SK-N-MC (cell line): ENCODE measurements around the gene SENP2.

ENCODE experiments used
- DNase-seq: peaks from one replicate; pipeline ENCODE4 v3.0.0-alpha.2; 2011; ENCODE audit warnings: low read depth, low spot score
- H3K27ac ChIP-seq: fragments of 200-600 bp; sonication (generic); 2 replicates; pipeline ENCODE4 v1.5.1; 2016; ENCODE audit warnings: mixed run types
- H3K36me3 ChIP-seq: fragments of 200-600 bp; sonication (generic); 2 replicates; pipeline ENCODE4 v1.6.1; 2017; ENCODE audit warnings: antibody characterized with exemption, low read length, mixed read lengths; ENCODE audit not compliant: insufficient read depth
- H3K4me3 ChIP-seq: fragments of 200-600 bp; sonication (generic); 2 replicates; pipeline ENCODE4 v1.5.1; 2016
- H3K9ac ChIP-seq: fragments of 200-600 bp; sonication (generic); 2 replicates; pipeline ENCODE4 v1.8.0; 2017; ENCODE audit warnings: mixed run types, mixed read lengths; ENCODE audit not compliant: insufficient read length
- H3K9me3 ChIP-seq: fragments of 200-600 bp; sonication (generic); 2 replicates; pipeline ENCODE4 v1.6.1; 2017; ENCODE audit warnings: low read depth, mild to moderate bottlenecking, antibody characterized with exemption, low read length, moderate library complexity, mixed read lengths
- EZH2 ChIP-seq: fragments of 200-600 bp; sonication (generic); IDR thresholded peaks from one replicate; pipeline ENCODE4 v1.6.1; 2017; ENCODE audit warnings: antibody characterized with exemption
- FOXP2 ChIP-seq: optimal IDR thresholded peaks from 2 replicates; pipeline ENCODE3; 2011; ENCODE audit warnings: mild to moderate bottlenecking, moderate library complexity; ENCODE audit not compliant: insufficient read depth; ENCODE audit errors: extremely low read length, control extremely low read depth
- POLR2AphosphoS5 ChIP-seq: IDR thresholded peaks from 2 replicates; pipeline ENCODE4 v1.6.1; 2012; ENCODE audit warnings: mild to moderate bottlenecking, low read depth, low read length, borderline replicate concordance

Gene SENP2

DNA sequence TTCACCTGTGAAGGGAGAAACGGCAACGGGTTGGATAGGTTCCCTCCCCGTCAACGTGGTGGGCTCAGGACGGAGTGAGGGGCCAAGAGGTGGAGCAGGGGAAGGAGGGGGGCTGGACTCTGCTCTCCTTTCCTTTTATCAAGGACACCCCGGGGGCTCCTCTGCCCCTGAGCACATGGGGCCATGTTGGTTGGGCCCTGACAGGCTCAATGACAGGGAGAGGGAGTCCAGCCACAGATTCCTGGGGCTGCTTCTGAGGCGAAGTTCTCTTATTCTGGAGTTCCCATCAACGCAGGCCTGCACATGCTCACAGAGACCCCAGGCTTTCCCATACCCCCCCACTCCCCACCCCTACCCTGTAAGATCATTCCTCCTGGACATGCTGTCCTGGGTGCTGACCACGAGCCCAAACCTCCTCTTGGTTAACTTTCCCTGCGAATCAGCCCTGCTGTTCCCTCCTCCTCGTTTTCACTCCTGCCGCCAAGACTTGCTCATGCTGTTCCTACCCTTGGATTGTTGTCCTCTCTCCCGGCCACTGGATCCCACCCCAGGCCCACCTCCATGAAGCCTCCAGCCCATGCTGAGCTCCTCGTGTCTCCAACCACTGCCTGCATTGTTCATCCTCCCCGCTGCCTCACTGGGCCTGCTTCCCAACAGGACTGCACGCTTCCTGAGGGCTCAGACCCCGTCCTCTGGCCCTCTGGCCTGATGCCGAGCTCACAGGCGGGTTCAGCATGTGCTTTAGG lies 61.2 kb downstream of the SENP2 start:
- no peak for DNase-seq
- no peaks in the 10 kb centered on the region for H3K9me3 ChIP-seq
- H3K27ac ChIP-seq = no peak overlapping the region
- no peak for TF ChIP-seq EZH2
- no peak for TF ChIP-seq FOXP2
- no peak for TF ChIP-seq POLR2AphosphoS5
- H3K4me3 ChIP-seq = no peak overlapping the region
- no peak overlapping the region for H3K9ac ChIP-seq
- peaks cover 80% of the 10 kb centered on the region for H3K36me3 ChIP-seq

DNA sequence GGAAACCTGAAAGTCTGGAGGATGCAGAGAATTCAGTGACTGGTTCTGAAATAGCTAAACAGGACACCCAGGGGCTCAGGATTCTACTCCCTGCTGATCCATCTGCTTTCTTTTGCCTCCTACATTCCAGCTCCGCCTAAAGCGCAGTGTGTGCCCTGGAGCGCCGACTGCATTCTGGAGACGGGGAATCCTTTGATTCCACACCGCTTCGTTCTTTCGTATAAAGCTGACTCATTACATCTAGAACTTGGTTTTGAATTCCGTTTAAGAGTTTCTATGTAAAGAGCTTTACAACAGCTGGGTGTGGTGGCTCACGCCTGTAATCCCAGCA lies 61.8 kb downstream of the SENP2 start:
- TF ChIP-seq POLR2AphosphoS5 (no peak), EZH2 (no peak), FOXP2 (no peak)
- H3K36me3 ChIP-seq = peaks cover 84% of the 10 kb centered on the region
- no peaks in the 10 kb centered on the region for H3K9me3 ChIP-seq
- no peak overlapping the region for H3K27ac ChIP-seq
- no peak overlapping the region for H3K4me3 ChIP-seq
- H3K9ac ChIP-seq = no peak overlapping the region
- DNase-seq = no peak

DNA sequence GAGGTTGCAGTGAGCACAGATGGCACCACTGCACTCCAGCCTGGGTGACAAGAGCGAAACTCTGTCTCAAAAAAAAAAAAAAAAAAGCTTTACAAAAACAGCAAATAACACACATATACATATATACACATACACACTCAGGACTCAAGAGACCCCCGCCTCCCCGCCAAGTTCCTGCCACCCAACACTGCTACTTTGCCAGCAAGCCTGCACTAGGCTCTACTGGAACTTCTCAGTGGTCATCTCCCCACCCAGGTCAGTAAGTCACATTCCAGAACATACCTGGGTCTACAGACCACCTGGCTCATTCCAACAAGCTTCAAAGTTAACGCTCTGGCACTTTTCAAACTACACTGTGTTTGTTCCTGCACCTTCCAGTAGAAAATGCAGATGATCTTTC lies 62.3 kb downstream of the SENP2 start:
- peaks cover 85% of the 10 kb centered on the region for H3K36me3 ChIP-seq

DNA sequence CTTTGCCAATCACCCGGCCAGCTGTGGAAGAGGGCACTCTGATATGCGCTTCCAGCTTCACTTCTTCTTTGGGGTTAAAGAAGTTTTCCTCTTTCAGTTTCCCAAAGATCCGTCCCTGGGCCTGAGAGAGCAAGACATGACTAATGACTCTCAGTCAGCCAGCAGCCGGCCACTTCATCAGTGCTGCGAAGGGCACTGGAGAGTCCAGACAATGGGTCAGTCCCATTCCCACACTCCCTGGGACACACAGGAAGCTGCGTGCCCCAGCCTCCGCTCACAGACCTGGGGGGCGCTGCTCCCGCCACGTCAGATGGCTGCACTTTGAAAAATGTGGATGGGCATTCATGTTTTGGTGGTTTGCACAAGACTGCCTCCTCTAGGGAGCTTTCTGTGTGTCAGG lies 63.3 kb downstream of the SENP2 start:
- Histone ChIP-seq H3K9ac (no peak overlapping the region), H3K36me3 (peaks cover 94% of the 10 kb centered on the region), H3K27ac (no peak overlapping the region), H3K4me3 (no peak overlapping the region), H3K9me3 (no peaks in the 10 kb centered on the region)
- TF ChIP-seq EZH2 (no peak), FOXP2 (no peak), POLR2AphosphoS5 (no peak)
- no peak for DNase-seq

More for the DNA sequence above, 62.3 kb downstream of the SENP2 start:
- TF ChIP-seq POLR2AphosphoS5 = no peak
- TF ChIP-seq EZH2 = no peak
- no peak for TF ChIP-seq FOXP2
- Histone ChIP-seq H3K9me3 (no peaks in the 10 kb centered on the region), H3K4me3 (no peak overlapping the region), H3K27ac (no peak overlapping the region), H3K9ac (no peak overlapping the region)
- DNase-seq = no peak

DNA sequence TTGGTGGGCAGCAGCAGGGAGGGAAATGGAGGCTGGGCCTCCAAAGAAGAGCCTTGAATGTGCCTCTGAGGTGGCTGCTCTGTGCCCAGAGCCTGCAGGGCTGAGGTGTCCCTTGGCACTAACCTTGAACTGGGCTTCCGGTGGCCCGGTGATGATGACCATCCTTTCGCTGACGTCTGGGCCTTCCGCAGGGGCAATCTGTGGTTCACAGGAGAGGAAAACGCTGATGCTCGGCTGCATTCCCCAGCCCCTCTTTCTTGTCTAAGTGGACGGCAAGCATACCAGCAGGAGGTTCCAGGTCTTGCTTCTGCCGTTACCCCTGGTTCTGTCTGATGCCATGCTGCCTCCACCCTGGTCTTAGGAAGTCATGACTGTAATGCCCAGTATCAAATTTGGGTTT lies 65.9 kb downstream of the SENP2 start:
- TF ChIP-seq POLR2AphosphoS5 (no peak), FOXP2 (no peak), EZH2 (no peak)
- no peak for DNase-seq
- H3K4me3 ChIP-seq = no peak overlapping the region
- H3K9me3 ChIP-seq = no peaks in the 10 kb centered on the region
- peaks cover 96% of the 10 kb centered on the region for H3K36me3 ChIP-seq
- H3K27ac ChIP-seq = no peak overlapping the region
- H3K9ac ChIP-seq = no peak overlapping the region

DNA sequence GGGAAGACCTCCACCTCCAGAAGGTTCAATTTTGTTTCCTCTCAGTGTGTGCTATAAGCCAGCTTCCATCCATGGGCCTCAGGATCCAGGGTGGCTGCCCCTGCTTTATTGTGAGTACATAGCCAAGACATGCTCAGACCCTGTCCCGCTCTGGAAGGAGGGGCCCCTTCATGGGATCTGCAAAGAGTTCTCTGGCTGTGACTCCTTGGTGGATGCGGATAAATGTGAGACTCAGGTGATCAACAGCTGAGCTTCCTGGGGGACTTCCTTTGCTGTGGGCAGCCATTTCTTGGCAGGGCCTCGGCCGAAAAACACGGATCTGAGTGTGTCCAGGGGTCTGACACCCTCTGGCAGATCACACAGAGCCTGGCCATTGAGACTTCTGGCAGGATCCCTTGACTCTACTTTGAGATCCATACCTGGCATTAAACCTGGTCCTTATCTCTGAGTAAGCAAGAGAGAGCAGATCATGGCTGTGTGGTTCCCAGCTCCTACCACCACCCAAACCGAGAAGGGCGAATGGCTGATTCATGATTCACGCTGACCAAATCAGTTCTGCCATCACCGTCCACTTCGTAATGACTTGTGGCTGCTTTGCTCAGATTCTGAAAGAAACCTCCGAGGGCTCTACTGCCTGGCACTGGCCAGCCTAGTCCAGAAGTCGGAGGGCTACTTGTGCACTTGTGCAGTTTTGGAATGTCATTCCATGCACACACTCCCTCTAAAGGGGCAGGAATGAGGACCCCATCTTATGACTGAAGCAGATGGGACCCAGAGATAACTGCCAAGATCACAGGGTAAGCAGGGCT lies 68.1 kb downstream of the SENP2 start:
- Histone ChIP-seq H3K4me3 (no peak overlapping the region), H3K36me3 (peaks cover 95% of the 10 kb centered on the region), H3K9me3 (no peaks in the 10 kb centered on the region), H3K9ac (no peak overlapping the region), H3K27ac (no peak overlapping the region)
- TF ChIP-seq FOXP2 = no peak
- TF ChIP-seq POLR2AphosphoS5 = no peak
- no peak for DNase-seq

DNA sequence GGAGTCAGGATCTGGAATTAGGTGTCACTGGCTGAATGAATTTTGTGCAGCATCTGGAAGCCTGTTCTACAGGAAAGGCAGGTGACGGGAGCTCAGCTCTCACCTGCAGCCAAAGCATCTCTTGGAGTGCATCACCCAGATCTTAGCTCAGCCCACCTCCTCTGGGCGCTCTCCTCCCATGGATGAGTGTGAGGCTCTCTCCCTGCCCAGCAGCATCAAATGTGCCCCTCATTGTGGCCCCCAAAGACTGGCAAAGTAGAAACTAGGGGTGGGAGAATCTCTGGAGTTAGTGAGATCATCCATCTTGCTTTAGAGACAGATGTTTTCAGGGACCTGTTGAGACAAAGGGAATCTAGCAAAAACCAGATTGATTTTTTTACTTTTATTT lies 68.7 kb downstream of the SENP2 start:
- Histone ChIP-seq H3K27ac (no peak overlapping the region), H3K9me3 (no peaks in the 10 kb centered on the region), H3K9ac (no peak overlapping the region), H3K36me3 (peaks cover 91% of the 10 kb centered on the region), H3K4me3 (no peak overlapping the region)
- no peak for DNase-seq
- TF ChIP-seq POLR2AphosphoS5 (no peak), EZH2 (no peak), FOXP2 (no peak)

DNA sequence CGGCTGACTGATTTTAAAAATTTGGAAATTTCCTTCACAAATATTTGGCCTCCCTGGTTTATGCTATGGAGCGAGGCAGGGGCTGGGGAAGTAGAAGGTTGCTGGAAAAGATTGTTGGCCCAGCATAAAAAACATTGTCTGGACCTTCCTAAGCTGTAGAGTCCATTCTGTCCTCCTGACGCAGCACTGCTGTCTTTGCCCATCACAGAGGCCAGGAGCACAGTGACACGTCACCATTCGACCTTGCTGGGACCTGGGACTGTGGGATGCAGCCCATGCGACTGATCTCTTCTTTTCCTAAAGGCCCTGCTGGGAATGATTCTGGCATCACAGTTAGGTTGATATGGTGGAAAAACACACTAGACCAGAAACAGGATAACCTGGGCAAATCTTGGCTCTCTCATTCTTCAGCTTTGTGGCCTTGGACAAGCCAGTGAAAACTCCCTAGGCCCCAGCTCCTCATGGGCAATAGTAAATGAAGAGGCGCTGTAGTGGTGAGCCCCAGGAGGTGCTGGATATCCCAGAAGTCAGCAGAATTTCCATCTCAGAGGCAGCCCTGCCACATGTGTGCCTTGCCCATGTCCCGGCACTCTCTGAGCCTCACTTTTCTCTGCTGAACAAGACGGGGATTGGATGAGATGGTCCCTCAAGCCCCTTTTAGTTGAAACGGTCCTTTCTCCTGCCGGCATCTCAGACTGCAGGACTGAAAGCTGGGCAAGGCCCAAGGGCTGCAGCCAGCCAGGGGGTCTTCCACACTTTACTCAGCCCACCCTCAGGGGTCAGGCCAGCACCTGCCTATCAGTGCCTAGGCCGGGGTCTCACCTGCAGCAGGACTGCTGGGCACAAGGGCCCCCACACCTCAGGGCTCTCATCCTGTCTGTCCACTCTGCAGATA lies 69.6 kb downstream of the SENP2 start:
- TF ChIP-seq POLR2AphosphoS5 = no peak
- peaks cover 87% of the 10 kb centered on the region for H3K36me3 ChIP-seq
- no peak overlapping the region for H3K27ac ChIP-seq
- no peak overlapping the region for H3K9ac ChIP-seq
- DNase-seq = no peak
- no peak overlapping the region for H3K4me3 ChIP-seq
- no peaks in the 10 kb centered on the region for H3K9me3 ChIP-seq
